BJ (cell line): ENCODE results near the gene TRMT10C. TPM values are rescaled to one million over a fixed set of nuclear protein-coding genes. Genes with fewer than 3 reads are reported as not detected.

Experiments
- CTCF ChIA-PET: fragments of 350-600 bp; formaldehyde crosslinking; extraction: SDS; loops from one replicate; lab custom pipeline; 2021; ENCODE audit warnings: antibody characterized with exemption, inconsistent platforms; lab: Yijun Ruan, JAX
- POLR2A ChIA-PET: fragments of 300-600 bp; sonication (Branson Sonifier 250); formaldehyde crosslinking; extraction: SDS; loops from one replicate; lab custom pipeline; 2021; ENCODE audit warnings: antibody characterized with exemption; lab: Charles Lee
- DNase-seq: peaks from one replicate; pipeline ENCODE4 v3.0.0-alpha.2; 2011; ENCODE audit warnings: low read depth
- H3K27me3 ChIP-seq: 2 replicates; pipeline ENCODE4 v1.6.0; 2011; ENCODE audit warnings: low read length; ENCODE audit not compliant: control insufficient read depth, insufficient read depth
- H3K36me3 ChIP-seq: 2 replicates; pipeline ENCODE4 v1.5.1; 2011; ENCODE audit warnings: low read length; ENCODE audit not compliant: control insufficient read depth, insufficient read depth
- H3K4me3 ChIP-seq: 2 replicates; pipeline ENCODE4 v1.5.1; 2011; ENCODE audit warnings: low read depth, mild to moderate bottlenecking, control low read depth, low read length
- CTCF ChIP-seq: IDR thresholded peaks from 2 replicates; pipeline ENCODE4 v1.5.1; 2011; ENCODE audit warnings: low read depth, mild to moderate bottlenecking, control low read depth, inconsistent platforms, low read length, moderate library complexity; ENCODE audit not compliant: insufficient read depth
- polyA plus RNA-seq: library from polyadenylated mRNA; depleted of rRNA; stranded (reverse); fragments of >200 nt; gene quantifications from 2 replicates; pipeline ENCODE4 v1.2.3, GENCODE V29; 2011

TRMT10C gene
- polyA plus RNA-seq, 1 experiment, result 7.4 TPM

GRCh38 chr3:101567528-101568317 lies 6.1 kb downstream of the TRMT10C start:
- DNase-seq, result no peak
- H3K4me3 ChIP-seq, result no peak overlapping the region
- H3K27me3 ChIP-seq, result no peaks in the 10 kb centered on the region
- H3K36me3 ChIP-seq, result 0 out of 2 replicates have a peak, but pooled peaks cover 1% of the 10 kb centered on the region
- CTCF ChIA-PET, result no interaction called here
- POLR2A ChIA-PET, result no interaction called here
- no peak for TF ChIP-seq CTCF

GRCh38 chr3:101571028-101571895 lies 9.6 kb downstream of the TRMT10C start:
- Histone ChIP-seq H3K36me3 (0 out of 2 replicates have a peak, but pooled peaks cover 1% of the 10 kb centered on the region), H3K4me3 (no peak overlapping the region), H3K27me3 (no peaks in the 10 kb centered on the region)
- no peak for TF ChIP-seq CTCF
- ChIA-PET CTCF (interaction anchor here (1.3 kb wide), 1 partner anchor 9 kb away, joined by 3 read pairs; no protein-coding TSS in a partner anchor), POLR2A (no interaction called here)
- DNase-seq, result no peak

- peak; percentile 92 for DNase-seq
- TF ChIP-seq CTCF, result peak; percentile 83
- Histone ChIP-seq H3K4me3 (peak within 1 kb of the TSS; percentile 85), H3K27me3 (no peaks in the 10 kb centered on the region), H3K36me3 (peaks cover 2% of the 10 kb centered on the region; the same call in 1 of the 2 replicates)
- ChIA-PET POLR2A (interaction anchor here (0.8 kb wide), 1 partner anchor 112 kb away, joined by 4 read pairs; the partner anchor contains the start of gene RPL24), CTCF (interaction anchor here (0.5 to 2.4 kb wide), 18 partner anchors 10 to 590 kb away, joined by 3 to 25 read pairs (median 4); partner anchors contain the start of genes TRMT10C and ZBTB11)
Observed at GRCh38 chr3:101573449-101574387, 12.1 kb downstream of the TRMT10C start, which contains the start of gene PCNP. Gene PCNP (plus strand): TSS chr3:101574180. CDS start chr3:101574216, 36 bp downstream.

DNA sequence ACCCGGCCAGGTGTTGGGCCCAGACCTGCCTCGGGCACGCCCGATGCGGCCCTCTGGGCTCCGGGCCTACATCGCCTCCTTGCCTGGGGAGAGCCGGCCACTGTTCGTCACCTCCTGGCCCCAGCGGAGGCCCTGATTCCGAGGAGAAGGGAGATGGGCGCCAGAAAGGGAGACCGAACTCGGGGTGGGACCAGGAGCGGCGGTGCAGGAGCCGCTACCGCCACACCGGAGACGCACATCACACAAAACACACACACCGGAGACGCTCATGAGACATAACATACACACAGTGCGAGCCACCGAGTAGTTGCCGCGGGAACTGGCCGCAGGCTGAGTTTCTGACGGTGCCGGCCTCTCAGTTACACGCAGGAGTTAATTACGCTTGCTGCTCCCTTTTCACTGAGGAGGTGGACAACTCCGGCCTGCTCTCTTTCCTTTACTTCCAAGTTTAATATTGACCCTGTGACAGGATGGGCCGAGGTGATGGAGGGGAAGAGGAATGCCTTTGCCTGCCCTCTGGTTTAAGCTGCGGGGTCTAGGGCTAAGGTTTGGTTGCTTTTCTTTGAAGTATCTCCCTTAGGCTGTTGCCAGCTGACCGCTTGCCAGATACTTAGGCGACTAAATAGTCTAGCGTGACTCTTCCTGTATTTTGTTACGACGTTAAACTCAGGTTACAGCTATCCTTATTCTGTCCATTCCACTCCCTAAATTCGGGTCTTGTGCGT lies 12.9 kb downstream of the TRMT10C start:
- no peaks in the 10 kb centered on the region for H3K27me3 ChIP-seq
- peak overlapping the region; percentile 85 for H3K4me3 ChIP-seq
- ChIA-PET POLR2A (interaction anchor here (0.7 kb wide), 1 partner anchor 362 kb away, joined by 7 read pairs; no protein-coding TSS in a partner anchor), CTCF (interaction anchor here (0.6 to 2.4 kb wide), 11 partner anchors 11 to 591 kb away, joined by 3 to 25 read pairs (median 4); partner anchors contain the start of genes TRMT10C and ZBTB11)
- TF ChIP-seq CTCF, result no peak
- no peak for DNase-seq
- H3K36me3 ChIP-seq, result peaks cover 2% of the 10 kb centered on the region; the same call in 1 of the 2 replicates
